Prostate gland (tissue), 2 donors: ENCODE results near the gene MPV17.

Experiments
- POLR2A ChIP-seq: fragments of 450-650 bp; IDR thresholded peaks from one replicate; pipeline ENCODE4 v1.6.1; 2016; ENCODE audit warnings: antibody characterized with exemption, mild to moderate bottlenecking
- TF ChIP-seq, protein P1 (sequence below), 4 experiments: fragments of 200-600 bp in 2 of 4; fragments of 450-650 bp in 2 of 4; sonication (generic) in 2 of 4; IDR thresholded peaks; 1 replicate in 3 of 4; 2 replicates in 1 of 4; pipeline ENCODE4 v1.5.1; 2016 to 2019; ENCODE audit warnings: antibody characterized with exemption in 4 of 4, mild to moderate bottlenecking in 2 of 4, moderate library complexity in 2 of 4

DNA sequence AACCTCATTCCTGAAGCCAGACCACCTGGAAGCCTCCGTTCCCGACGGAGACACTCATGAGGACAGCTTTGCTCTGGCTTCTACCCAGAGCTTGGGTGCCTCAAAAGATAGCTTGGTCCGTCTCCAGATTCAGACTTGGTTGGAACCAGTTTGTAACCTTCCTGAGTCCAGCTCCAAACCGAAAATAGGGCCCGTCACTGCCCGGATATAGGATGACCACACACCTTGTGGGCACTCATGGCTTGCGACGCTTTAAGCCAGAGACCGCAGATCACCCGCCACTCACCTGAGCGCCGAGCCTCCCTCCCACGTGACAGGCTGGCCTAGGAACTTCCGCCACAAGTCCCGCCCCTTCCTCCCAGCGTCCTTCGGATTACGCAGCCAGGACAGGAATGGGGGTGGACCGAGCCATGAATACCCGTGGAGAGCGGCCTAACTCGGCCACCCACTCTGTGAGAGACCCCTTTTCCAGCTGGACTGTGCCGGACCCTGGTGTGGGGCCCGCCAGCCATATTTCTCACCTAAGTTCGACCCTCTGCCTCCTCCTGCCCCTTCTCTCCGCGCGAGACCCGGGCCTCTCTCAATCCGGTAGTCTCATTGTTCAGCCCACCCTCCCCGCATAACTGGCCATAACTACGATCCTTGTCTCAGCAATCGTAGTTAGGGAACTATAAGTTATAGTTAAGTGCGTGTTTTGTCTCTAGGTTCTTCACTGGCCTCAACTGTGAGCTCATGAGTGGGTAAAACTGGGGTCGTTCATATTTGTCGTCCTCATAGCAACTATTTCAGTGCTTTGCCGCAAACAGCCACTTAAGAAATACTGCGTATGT lies at the start of gene MPV17:
- TF ChIP-seq, protein P1, sequence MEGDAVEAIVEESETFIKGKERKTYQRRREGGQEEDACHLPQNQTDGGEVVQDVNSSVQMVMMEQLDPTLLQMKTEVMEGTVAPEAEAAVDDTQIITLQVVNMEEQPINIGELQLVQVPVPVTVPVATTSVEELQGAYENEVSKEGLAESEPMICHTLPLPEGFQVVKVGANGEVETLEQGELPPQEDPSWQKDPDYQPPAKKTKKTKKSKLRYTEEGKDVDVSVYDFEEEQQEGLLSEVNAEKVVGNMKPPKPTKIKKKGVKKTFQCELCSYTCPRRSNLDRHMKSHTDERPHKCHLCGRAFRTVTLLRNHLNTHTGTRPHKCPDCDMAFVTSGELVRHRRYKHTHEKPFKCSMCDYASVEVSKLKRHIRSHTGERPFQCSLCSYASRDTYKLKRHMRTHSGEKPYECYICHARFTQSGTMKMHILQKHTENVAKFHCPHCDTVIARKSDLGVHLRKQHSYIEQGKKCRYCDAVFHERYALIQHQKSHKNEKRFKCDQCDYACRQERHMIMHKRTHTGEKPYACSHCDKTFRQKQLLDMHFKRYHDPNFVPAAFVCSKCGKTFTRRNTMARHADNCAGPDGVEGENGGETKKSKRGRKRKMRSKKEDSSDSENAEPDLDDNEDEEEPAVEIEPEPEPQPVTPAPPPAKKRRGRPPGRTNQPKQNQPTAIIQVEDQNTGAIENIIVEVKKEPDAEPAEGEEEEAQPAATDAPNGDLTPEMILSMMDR (IDR thresholded peaks at IDR 0.05), result no peak
- TF ChIP-seq POLR2A, result peak; percentile 84
